ENCODE measurements around the gene FAM131A. TPM values are rescaled to one million over a fixed set of nuclear protein-coding genes. Genes with fewer than 3 reads are reported as not detected.

Gene FAM131A
- total RNA-seq, 1 experiment from 2014 or later: 23.0 TPM

- Mint-ChIP-seq H3K27ac (peak overlapping the region; percentile 99), H3K9me3 (no peaks in the 10 kb centered on the region), H3K4me1 (peaks cover 24% of the 10 kb centered on the region), H3K36me3 (peaks cover 37% of the 10 kb centered on the region), H3K27me3 (ENCODE audit: low read depth) (peaks cover 6% of the 10 kb centered on the region; the same call in 1 of the 2 replicates), H3K4me3 (peak overlapping the region; percentile 98)
- DNase-seq (ENCODE audit: low spot score) (peak; percentile 97), ATAC-seq (peak; percentile 83)
- ChIA-PET POLR2A (interaction anchor here (0.6 to 2.8 kb wide), 7 partner anchors 9 to 186 kb away, joined by 3 to 13 read pairs (median 6); no protein-coding TSS in a partner anchor), CTCF (interaction anchor here (0.5 to 4.8 kb wide), 10 partner anchors 9 to 179 kb away, joined by 4 to 41 read pairs (median 7); no protein-coding TSS in a partner anchor)
- no peak for TF ChIP-seq ZBTB21 (CRISPR knock-in tag; IDR thresholded peaks at IDR 0.05; ENCODE audit: borderline replicate concordance)
- TF ChIP-seq GRHL2 (CRISPR knock-in tag; IDR thresholded peaks at IDR 0.05; ENCODE audit: insufficient replicate concordance, severe bottlenecking): no peak
- no peak for TF ChIP-seq ATF1 (CRISPR knock-in tag; IDR thresholded peaks at IDR 0.05)
- no peak for TF ChIP-seq HMGA2 (CRISPR knock-in tag; IDR thresholded peaks at IDR 0.05)
- TF ChIP-seq MYBL2 (CRISPR knock-in tag; IDR thresholded peaks at IDR 0.05): 0 out of 2 replicates have a peak, but pooled peaks have one; percentile 23
- TF ChIP-seq, protein P1, sequence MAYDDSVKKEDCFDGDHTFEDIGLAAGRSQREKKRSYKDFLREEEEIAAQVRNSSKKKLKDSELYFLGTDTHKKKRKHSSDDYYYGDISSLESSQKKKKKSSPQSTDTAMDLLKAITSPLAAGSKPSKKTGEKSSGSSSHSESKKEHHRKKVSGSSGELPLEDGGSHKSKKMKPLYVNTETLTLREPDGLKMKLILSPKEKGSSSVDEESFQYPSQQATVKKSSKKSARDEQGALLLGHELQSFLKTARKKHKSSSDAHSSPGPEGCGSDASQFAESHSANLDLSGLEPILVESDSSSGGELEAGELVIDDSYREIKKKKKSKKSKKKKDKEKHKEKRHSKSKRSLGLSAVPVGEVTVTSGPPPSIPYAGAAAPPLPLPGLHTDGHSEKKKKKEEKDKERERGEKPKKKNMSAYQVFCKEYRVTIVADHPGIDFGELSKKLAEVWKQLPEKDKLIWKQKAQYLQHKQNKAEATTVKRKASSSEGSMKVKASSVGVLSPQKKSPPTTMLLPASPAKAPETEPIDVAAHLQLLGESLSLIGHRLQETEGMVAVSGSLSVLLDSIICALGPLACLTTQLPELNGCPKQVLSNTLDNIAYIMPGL (CRISPR knock-in tag; IDR thresholded peaks at IDR 0.05): peak; percentile 92
- TF ChIP-seq, protein P2, sequence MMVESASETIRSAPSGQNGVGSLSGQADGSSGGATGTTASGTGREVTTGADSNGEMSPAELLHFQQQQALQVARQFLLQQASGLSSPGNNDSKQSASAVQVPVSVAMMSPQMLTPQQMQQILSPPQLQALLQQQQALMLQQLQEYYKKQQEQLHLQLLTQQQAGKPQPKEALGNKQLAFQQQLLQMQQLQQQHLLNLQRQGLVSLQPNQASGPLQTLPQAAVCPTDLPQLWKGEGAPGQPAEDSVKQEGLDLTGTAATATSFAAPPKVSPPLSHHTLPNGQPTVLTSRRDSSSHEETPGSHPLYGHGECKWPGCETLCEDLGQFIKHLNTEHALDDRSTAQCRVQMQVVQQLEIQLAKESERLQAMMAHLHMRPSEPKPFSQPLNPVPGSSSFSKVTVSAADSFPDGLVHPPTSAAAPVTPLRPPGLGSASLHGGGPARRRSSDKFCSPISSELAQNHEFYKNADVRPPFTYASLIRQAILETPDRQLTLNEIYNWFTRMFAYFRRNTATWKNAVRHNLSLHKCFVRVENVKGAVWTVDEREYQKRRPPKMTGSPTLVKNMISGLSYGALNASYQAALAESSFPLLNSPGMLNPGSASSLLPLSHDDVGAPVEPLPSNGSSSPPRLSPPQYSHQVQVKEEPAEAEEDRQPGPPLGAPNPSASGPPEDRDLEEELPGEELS (CRISPR knock-in tag; IDR thresholded peaks at IDR 0.05): no peak
- TF ChIP-seq, protein P3, sequence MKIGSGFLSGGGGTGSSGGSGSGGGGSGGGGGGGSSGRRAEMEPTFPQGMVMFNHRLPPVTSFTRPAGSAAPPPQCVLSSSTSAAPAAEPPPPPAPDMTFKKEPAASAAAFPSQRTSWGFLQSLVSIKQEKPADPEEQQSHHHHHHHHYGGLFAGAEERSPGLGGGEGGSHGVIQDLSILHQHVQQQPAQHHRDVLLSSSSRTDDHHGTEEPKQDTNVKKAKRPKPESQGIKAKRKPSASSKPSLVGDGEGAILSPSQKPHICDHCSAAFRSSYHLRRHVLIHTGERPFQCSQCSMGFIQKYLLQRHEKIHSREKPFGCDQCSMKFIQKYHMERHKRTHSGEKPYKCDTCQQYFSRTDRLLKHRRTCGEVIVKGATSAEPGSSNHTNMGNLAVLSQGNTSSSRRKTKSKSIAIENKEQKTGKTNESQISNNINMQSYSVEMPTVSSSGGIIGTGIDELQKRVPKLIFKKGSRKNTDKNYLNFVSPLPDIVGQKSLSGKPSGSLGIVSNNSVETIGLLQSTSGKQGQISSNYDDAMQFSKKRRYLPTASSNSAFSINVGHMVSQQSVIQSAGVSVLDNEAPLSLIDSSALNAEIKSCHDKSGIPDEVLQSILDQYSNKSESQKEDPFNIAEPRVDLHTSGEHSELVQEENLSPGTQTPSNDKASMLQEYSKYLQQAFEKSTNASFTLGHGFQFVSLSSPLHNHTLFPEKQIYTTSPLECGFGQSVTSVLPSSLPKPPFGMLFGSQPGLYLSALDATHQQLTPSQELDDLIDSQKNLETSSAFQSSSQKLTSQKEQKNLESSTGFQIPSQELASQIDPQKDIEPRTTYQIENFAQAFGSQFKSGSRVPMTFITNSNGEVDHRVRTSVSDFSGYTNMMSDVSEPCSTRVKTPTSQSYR (CRISPR knock-in tag; IDR thresholded peaks at IDR 0.05): no peak
- TF ChIP-seq ZNF138 (CRISPR knock-in tag; conservative IDR thresholded peaks at IDR 0.05): no peak
- TF ChIP-seq KAT7 (CRISPR knock-in tag; IDR thresholded peaks at IDR 0.05; ENCODE audit: borderline replicate concordance): 0 out of 2 replicates have a peak, but pooled peaks have one; percentile 18
- no peak for TF ChIP-seq ZNF532 (CRISPR knock-in tag; IDR thresholded peaks at IDR 0.05; ENCODE audit: borderline replicate concordance)
- TF ChIP-seq ARID4B (CRISPR knock-in tag; IDR thresholded peaks at IDR 0.05; ENCODE audit: borderline replicate concordance): no peak
- no peak for TF ChIP-seq CDX4 (CRISPR knock-in tag; IDR thresholded peaks at IDR 0.05; ENCODE audit: borderline replicate concordance)
- no peak for TF ChIP-seq USF1 (CRISPR knock-in tag; IDR thresholded peaks at IDR 0.05)
- no peak for TF ChIP-seq ZNF423 (CRISPR knock-in tag; IDR thresholded peaks at IDR 0.05)
- TF ChIP-seq USF2 (CRISPR knock-in tag; IDR thresholded peaks at IDR 0.05): peak; percentile 36; the same call in 1 of the 2 replicates
These were observed 25.5 kb downstream of the FAM131A start for GRCh38 chr3:184362668-184363546.

All from WTC11 (cell line).